HG03378 (cell line): Measurements from ENCODE around the gene CHSY3.
"Not testable (repeated sequence)": the region's sequence is repeated elsewhere in the genome, so short reads cannot be mapped to it uniquely, and the experiment has no call there.

Experiments used
- ATAC-seq: cut with Tn5 transposase; IDR thresholded peaks from one replicate; pipeline ENCODE4 v1.9.1; 2021; ENCODE audit warnings: mild to moderate bottlenecking, moderate library complexity; ENCODE audit not compliant: unreplicated experiment

CHSY3 gene

DNA sequence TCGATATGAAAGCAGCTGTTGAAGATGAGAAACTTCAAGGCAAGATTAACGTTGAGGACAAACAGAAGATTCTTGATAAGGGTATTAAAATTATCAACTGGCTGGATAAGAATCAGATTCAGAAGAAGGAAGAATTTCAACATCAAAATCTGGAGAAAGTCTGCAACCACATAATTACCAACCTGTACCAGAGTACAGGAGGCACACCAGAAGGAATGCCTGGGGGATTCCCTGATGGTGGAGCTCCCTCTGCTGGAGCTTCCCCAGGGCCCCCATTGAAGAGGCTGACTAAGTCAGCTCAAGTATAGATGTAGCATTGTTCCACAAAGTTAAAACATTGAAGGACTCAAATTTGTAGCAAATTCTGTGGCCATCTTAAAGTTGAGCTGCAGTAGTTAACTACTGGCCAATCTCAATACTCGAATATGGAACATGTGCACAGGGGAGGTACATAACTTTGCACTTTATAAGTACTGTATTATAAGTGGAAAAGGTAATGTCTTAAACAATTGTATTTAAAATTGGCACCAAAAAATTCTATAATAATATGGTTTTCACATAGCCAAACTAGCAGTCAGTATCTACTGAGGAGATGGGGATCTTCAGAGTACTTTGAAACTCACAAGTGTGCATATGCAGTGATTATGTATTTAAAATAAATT lies 237.5 kb downstream of the CHSY3 start:
- ATAC-seq: peak; percentile 73

DNA sequence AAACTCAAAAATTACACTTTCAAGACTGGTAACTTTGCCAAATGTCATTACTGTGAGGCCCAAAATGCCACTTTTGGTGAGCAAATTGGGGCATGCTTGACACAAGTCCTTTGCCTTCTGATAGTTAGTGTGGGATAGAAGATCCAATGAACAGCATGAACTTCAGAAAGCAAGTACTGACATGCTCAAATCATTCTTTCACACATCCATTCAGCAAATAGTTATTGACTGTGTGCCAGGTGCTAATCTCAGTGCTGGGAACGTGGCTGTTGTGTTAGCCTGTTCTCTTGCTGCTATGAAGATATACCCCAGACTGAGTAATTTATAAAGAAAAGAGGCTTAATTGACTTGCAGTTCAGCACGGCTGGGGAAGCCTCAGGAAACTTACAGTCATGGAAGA lies 247.0 kb downstream of the CHSY3 start:
- ATAC-seq: no peak

DNA sequence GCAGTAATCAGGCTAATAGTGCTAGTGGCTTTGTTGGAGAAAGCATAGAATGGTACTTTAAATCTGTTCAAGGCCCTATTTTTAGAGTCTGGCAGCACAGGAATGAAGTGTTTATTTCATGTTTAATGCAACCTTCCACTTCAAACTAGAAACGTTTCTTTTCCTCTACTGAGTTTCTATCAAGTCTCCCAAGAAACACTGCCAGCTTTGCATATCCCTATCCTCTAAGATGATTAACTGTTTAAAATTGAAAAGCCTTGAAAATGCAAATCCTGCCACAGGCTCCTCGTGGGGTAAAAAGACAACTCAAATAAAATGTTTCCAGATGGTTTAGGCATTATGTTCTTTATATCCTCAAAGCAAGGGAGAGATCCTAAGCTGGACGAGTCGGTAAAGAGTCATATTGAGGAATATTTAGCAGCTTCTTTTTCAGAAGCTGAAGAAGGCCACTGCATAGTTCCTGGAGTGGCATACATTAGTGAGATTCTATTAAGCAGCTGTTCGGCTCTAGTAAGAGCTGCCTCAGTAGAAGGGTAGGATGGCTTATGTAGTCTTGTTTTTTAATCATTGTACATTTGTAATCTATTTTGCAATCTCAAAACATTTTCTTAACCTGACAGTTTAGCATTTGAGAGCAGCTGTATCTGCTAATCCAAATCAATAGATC lies 251.2 kb downstream of the CHSY3 start:
- ATAC-seq: no peak

DNA sequence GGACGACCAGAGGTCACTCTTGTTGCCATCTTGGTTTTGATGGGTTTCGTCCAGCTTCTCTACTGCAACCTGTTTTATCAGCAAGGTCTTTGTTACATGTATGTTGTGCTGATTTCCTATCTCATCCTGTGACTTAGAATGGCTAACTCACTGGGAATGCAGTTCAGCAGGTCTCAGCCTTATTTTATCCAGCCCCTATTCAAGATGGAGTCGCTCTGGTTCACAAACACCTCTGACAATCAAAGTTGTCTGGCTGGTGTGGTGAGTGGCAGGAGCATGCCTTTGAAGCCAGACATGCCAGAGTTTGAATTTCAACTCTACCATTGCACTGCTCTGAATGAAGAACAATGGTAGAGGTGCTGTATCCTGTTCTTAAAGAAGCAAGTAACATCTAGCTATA lies 253.8 kb downstream of the CHSY3 start:
- no peak for ATAC-seq

DNA sequence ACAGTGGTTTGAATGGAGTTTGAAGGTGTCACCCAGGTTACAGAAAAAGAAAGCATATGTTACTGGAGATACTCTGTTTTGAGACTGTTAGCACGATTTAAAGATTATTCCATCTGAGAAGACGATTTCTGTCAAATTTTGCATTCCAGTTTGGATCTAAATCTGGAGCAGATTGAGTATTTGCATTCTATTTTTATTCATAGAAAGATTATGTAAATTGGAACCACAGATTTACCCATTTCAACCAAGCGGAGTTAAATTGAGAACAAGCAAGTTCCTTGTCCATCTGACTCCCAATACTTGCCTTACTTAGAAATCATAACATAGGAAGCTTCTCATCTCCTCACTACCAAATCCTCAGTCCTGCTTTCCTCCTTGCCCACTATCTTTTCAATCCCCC lies 255.7 kb downstream of the CHSY3 start:
- no peak for ATAC-seq

DNA sequence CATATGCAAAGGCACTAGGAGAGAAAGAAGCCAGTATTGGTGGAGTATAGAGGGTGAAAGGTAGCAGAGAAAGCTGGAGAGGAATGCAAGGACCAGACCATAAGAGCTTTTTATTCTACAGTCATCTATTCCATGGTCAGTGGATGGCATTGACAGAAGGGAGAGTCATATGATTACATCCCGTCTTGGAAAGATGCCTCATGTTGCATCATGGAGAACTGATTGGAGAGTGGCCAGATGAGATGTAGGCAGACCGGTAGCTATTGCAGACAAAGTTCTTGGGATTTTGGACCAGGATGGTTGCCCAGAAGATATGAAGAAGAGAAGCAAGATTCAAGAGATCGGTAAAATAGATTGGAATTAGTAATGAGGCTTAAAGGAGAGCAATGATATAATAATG lies 260.7 kb downstream of the CHSY3 start:
- ATAC-seq: no peak

DNA sequence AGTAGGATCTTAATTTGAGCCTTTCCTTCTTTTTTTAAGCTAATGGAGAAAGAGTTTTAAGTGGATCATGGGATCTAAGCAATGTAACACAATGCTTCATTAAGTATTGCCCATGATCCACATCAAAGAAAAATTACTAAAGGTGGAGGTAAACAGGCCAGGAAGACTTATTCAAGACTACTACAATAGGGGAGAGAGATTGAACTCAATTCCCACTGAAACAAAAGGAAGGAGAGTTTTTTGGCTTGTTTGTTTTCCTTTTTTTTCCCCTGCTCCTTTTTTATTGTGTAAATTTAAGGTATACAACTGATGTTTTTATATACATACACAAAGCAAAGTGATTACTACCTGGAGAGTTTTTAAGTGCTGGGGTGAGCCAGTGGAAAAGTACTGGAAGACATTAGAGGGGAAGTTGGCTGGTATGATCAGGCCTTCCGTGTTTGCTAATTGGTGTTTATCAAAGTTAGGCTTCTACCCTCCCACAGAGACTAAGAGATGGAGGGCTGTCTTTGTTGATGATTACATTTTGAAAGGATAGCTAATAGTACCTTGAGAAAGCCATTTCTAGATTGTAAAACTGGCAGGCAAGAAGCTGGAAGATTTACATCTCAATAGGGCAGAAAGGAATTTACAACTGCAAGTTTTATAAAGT lies 262.7 kb downstream of the CHSY3 start:
- no peak for ATAC-seq

DNA sequence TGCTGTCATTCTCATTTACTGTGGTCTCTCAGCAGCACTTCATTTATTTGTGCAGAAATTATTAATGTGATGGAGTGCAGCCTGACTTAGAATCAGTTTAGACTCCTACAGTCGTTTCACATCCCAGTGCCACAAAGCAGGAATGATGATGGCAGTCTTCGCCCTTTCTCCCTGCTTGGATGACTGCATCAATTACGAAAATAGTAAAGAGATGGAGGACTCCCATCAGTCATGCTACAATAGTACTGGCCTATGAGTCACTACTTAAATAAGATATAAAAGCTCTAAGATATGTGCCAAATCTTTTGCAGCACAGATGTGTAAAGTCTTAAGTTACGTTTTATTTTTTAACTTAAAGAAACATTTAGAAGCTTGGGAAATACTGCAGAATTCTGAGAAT lies 263.9 kb downstream of the CHSY3 start:
- ATAC-seq: no peak

DNA sequence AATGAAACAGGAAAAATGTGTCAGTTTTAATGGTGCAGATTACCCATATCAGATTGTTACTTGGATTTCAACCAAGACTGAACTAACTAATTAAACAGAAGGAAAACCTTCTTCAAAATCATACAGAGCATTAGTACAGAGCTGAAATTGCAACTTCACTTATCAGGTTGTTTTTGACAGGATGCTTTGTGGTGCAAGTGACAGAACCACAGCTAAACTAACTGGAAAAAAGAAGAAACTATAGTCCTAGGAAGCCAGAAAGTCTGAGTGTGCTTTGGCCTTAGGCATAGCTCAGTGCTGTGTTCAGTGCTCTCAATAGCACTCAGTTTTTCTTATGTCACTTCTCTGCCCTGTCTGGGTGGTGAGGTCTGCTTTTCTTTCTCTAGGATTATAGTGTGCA lies 267.4 kb downstream of the CHSY3 start:
- no peak for ATAC-seq

DNA sequence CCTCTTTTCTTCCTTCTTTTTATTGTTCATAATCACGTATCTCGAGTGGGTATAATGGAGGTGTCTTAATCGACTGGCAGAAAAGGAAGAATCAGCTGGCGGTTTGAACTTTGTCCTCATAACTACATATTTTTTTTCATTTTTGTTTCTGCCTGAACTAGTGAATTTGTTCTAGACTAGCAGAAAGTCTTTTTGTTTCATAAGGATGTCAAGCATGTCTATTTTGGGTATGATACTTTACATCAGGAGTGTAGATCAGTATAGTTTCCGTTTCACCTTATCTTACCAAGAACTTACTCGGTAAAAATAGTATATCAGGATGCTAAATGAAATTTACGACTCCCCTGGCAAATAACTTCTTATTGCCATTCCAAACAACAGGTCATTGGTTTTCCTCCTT lies 278.9 kb downstream of the CHSY3 start:
- no peak for ATAC-seq

DNA sequence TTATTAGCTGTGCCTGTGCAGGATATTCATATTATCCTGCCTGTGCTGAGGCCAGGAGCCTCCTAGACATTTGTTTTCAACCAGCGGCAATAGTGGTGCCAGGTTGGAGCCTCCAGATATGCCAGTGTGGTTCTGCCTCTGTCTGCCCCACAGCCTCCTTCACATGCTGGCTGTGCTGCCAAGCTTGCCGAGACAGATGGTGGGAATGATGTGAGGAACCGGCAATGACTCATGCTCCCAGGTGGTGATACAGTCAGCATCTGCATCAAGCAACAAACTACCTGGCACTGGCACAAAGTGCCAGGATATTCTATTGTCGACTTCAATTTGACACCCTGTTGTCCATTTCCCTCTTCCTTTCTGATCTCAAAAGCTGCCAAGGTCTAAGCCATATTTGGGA lies 285.7 kb downstream of the CHSY3 start:
- no peak for ATAC-seq

DNA sequence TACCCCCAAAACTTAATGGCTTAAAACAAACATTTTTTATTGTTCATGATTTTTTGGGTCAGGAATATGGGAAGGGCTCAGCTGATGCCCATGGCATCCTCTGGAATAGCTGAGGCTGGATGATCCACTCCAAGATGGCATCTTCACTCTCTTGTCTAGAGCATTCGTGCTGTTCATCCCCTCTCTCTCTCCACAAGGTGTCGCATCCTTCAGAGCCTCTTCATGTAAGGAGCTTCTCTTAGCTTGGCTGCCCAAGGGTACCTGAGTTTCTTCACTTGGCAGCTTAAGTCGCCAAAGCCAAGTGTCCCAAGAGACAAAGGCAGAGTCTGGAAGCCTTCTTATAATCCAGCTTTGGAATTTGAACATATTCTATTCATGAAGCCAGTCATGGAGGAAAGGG lies 294.7 kb downstream of the CHSY3 start:
- peak; percentile 56 for ATAC-seq

DNA sequence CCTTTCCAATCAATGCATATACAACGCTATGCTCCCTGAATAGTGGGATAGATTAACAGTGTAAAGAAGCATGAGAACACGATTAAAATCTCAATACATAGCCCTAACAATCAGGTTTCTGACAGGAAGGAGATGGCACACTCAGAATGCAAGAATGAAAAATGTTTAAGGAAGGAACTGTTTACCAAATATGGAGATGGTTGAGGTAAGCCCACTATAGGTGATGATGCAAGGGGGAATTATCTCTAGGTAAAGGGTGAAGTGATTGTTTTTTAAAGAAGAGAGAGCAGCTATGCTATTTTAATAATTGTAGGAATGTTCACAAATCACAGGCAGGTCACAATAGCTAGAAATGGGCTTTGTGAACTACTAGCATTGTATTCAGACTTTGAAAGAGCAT lies 302.4 kb downstream of the CHSY3 start:
- no peak for ATAC-seq

DNA sequence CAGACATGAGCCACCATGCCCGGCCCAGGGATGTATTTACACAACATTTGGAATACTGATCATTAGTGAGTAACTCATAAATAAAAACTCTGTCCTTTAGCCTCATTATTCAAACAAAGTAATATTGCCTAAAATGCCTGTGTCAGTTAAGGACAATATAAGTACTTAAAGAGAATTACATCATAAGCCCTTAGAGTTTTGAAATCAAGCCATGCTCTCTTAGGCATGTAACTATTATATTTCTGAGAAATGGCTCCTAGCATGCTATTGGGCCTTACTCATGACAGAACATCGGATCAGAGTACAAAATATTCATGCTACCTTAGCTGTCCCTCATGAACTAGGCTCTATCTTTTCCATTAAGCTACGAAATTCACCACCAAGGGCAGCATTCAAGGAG lies 309.3 kb downstream of the CHSY3 start:
- no peak for ATAC-seq

DNA sequence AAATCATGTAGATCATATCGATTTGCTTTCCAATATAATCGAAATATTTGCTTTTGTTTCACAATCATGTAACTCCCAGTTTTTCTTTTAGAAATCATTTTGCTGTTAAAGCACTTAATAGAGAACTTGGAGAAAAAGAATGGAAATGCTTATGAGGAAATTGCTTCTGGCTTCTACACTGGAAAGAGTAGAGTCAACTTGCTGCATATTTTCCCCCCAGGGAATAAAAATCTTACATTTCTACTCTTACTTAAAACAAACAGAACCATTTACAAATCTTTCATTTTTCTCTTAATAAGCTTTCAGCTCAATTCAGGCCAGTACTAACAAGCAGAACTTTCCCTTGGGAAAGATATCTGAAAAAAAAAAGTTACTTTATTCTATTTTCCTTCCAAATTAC lies 312.0 kb downstream of the CHSY3 start:
- ATAC-seq: no peak

DNA sequence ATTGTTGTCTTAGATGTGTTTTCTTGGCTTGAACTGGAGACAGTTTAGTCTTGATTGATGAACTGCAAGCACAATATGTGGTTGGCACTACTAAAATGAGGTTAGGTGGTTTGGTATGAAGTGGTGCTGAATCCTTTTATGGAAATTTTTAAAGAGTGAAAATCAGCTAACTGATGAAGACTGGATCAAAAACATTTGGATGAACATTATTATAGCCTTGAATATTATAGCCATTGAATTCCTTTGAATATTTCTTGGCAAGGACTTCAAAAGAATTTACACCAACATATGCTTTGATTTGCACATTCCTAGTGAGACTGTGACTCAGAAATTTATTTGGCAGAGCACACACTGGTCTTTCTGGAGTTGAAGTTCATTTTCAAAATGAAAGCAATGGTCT lies 318.3 kb downstream of the CHSY3 start:
- ATAC-seq: no peak

DNA sequence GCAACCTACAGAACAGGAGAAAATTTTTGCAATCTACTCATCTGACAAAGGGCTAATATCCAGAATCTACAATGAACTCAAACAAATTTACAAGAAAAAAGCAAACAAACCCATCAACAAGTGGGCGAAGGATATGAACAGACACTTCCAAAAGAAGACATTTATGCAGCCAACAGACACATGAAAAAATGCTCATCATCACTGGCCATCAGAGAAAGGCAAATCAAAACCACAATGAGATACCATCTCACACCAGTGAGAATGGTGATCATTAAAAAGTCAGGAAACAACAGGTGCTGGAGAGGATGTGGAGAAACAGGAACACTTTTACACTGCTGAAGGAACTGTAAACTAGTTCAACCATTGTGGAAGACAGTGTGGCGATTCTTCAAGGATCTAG lies 322.3 kb downstream of the CHSY3 start:
- not testable (repeated sequence) for ATAC-seq

DNA sequence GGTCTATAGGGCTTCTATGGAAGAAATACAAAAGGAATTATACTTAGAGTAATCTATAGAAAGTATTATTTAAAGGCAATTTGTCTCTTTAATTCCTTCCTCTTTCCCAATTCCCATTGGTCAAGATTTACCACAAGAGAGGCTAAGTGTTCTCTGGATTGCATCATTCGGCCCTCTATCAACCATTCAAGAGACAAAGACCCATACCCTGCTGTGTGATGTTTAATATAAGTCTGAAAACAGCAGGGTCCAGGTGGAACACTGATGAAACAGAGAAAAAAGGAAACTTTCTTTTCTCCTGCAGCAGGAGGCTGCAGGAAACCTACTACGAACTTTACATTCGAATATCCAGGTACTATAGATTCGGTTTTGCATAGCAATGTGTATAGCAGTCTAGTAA lies 323.4 kb downstream of the CHSY3 start:
- ATAC-seq: no peak

DNA sequence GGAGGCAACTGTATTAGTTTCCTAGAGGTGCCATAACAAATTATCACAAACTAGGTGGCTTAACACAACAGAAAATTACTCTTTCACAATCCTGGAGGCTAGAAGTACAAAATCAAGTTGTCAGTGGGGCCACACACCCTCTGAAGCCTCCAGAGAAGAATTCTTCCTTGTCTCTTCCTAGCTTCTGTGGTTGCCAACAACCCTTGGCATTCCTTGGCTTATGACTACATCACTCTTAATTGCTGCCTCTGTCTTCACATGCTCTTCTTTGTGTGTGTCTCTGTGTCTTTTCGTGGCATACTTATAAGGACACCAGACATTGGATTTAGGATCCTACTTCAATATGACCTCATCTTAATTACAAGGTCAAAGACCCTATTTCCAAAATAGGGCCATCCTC lies 327.5 kb downstream of the CHSY3 start:
- no peak for ATAC-seq

DNA sequence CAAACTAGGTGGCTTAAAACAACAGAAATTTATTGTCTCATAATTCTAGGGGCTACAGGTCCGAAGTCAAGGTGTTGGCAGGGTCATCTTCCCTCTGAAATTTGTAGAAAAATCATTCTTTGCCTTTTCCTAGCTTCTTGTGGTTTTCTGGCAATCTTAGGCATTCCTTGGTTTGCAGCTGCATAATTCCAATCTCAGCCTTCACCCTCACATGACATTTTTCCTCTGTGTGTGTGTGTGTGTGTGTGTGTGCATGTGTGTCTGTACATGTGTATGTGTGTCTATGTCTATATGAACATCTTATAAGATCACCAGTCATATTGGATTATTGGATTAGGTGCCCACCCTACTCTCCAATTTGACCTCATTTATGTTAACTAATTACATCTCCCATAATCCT lies 330.6 kb downstream of the CHSY3 start:
- ATAC-seq: no peak
